GM18526 (cell line): ENCODE measurements around the gene PARP6.

Experiments used
- POLR2A ChIP-seq: IDR thresholded peaks from 3 replicates; pipeline ENCODE4 v1.6.1; 2011; ENCODE audit not compliant: insufficient read length; ENCODE audit errors: extremely low read depth

PARP6 gene, protein sequence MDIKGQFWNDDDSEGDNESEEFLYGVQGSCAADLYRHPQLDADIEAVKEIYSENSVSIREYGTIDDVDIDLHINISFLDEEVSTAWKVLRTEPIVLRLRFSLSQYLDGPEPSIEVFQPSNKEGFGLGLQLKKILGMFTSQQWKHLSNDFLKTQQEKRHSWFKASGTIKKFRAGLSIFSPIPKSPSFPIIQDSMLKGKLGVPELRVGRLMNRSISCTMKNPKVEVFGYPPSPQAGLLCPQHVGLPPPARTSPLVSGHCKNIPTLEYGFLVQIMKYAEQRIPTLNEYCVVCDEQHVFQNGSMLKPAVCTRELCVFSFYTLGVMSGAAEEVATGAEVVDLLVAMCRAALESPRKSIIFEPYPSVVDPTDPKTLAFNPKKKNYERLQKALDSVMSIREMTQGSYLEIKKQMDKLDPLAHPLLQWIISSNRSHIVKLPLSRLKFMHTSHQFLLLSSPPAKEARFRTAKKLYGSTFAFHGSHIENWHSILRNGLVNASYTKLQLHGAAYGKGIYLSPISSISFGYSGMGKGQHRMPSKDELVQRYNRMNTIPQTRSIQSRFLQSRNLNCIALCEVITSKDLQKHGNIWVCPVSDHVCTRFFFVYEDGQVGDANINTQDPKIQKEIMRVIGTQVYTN

DNA sequence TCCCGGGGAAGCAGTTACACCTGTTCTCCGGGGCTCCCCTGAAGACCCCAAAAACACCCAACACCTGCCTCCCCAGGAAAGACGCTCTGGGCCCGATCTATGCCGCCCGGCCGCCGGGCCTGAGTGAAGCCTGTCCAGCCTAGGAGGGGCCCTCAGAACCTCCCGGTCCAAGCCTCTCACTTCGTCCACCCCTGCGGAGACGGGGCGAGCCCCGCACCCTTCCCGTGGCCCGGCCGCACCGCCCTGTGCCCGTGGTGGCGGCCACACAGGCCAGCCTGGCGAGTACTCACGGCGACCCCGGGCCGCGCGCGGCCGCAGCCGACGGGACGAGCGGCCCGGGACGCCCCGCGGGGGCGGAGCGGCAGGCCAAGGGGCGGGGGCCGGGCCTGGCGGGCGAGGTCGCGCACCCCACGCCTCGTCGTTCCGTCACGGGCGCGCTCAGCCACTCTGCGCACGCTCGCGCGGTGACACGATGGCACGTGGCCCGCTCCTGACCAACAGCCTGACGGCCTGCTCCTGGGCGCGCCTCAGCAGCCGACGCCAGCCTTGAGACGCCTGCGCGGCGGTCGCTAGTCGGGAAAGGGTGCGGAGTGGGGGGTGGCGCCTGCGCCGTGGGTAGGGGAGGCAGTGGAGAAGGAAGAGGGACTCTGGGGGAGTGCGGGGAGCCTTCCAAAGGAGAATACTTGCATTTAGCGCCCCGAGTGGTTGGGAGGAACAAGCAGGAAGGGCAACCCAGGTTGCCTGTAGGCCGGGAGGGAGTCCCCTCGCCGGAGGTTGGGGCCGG, at the start of gene PARP6:
Gene PARP6, minus strand, starts transcription at position 342 of the 784 bp plus-strand sequence. CDS start 5,077 bp downstream, outside the sequence.
- peak; percentile 66 for TF ChIP-seq POLR2A

DNA sequence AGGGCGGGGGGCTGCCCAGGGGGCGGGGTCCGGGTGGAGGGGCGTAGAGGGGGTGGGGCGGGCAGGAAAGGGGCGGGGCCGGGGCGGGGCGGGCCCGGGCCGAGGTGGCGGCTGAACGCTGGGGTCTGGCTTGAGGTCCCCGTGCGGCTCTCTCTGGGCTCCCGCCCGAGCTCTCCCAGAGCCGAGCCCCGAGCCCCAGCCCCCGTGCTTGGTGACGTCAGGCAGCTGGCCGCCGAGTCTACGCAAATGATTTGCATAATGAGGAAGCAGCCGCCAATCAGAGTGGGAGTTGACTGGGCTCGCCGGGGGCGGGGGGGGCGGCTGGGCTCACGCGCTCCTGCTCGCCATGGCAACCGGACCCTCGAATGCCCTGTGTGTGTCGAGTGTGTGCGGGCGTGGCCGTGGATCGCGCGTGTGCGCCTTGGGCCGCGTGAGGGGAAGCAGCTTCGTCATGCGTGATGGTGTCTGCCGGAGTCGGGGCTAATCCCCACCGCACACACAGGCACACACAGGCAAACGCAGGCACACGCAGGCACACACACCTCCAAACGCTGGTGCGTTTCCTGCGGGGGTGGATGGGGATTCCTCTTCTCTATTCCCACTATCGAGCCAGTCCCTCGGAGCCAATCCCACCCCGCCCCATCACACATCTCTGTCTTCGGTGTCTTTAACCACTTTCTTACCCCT, 47.8 kb upstream of the PARP6 start, which contains the start of gene CELF6:
Gene CELF6, minus strand, starts transcription at position 173 of the 687 bp plus-strand sequence. CDS start 283 bp downstream, outside the sequence.
- TF ChIP-seq POLR2A: no peak

DNA sequence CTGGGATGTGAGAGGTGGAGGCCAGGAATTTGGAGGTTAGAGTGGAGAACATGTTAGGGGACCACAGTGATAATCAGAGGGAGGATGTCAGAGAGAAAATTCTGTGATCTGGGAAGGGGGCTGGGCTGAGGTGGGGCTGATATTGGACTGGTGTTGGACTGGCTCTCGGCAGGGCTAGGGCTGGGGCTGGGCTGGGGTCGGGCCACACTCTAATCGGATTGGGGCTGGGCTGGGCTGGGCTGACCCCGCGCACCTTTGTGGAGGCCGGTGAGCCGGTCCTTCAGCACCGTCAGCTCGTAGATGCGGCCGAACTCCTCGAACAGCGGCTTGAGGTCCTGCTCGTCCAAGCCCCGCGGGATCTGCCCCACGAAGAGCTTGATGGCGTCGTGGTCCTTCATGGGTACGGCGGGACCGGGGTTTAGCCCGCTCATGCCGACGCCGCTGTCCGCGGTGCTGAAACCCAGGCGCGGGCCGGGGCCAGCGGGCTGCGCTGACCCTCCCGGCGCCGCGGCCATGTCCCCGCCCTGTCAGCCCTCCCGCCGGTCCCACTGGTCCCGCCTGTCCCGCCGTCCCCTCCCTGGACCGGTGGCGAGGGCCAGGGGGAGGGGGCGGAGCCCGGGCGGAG, 47.1 kb upstream of the PARP6 start:
- no peak for TF ChIP-seq POLR2A

DNA sequence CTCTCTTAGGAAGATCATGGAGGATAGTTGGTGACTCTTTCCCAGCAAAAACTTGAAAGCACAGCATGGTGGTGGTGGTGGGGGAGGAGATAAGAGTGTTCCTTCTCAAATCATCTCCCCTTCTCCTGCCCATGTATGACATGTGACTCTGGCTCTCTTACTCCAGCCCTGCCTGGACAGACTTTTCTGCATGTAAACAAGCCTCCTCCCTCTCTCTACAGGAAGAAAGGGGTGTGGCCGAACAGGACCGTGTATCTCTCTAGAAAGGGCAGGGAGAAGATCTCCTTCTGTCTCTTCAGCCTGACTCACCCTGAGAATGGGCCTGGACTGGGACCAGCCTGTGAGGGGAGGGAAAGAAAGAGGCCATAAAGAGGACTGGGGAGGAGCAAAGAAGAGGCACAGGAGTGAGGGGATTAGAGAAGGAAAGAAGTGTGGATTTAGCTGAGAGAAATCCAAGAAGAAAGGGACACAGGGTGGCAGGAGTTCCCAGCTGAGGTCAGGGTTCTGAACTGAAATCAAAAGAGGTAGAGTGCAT, 46.1 kb upstream of the PARP6 start:
- no peak for TF ChIP-seq POLR2A

DNA sequence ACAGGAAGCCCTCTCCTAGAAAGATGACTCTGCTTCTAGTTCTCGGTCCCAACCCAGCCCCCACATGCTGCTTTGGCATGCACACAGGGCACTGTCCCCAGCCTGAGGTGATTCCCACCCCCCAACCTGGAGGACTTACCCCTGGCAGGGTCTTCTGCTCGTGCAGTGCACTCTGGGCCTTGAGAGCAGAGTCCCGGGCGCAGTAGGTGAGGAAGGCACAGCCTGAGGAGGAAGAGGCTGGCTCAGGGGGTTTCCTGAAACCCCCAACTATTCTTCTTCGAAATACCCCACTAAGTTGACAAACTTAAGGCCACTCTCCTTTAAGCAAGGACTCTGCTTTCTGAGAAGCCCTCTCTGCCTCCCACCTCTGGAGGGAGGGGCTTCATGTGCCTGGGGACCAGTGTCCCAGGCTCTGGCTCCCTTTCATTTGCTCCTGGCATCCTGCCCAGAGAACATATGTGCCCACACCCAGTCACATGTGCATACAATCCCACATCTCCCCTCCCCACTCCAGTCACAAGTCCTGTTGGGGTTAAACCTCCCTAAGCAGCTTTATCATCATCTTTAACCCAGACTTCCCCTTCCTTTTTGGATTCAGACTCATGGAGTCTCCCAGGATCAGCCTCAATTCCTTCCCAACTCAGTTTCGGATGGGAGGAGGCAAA, 43.5 kb upstream of the PARP6 start:
- TF ChIP-seq POLR2A: no peak

DNA sequence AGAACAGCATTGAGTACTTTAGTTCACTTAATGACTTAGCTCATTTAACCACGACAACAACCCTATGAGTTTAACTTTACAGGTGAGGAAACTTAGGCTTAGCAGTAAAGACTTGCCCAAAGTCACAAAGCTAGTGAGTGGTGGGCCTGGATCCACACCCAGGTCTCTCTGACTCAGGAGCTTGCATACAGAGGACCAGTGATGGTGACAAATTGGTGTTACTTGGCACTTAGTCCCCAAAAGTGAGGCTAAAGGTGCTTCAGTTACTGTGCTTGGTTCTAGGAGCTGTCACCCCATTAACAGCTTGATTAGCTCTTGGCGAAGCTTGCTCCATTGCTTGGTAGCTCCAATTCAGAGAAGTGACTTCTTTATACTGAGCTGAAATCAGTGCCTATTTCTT, 41.5 kb upstream of the PARP6 start:
- TF ChIP-seq POLR2A: no peak

DNA sequence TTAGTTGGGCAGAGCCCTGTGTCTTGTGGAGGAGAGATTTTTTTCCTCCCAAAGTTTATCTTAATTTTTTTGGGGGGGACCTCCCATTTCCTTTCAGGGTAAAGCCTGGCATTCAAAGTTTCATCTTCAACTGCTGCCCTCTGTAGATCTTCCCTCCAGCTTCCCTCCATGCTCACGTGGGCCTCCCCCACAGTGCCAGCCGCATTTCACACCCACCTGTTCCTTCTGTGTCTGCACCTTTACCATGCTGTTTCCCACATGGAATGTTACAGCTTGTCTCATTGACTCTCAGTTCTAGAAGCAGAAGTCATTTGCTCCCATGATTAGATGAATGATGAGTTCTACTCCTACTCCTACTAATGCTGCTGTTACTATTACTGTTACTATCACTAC, 41.1 kb upstream of the PARP6 start:
- no peak for TF ChIP-seq POLR2A

DNA sequence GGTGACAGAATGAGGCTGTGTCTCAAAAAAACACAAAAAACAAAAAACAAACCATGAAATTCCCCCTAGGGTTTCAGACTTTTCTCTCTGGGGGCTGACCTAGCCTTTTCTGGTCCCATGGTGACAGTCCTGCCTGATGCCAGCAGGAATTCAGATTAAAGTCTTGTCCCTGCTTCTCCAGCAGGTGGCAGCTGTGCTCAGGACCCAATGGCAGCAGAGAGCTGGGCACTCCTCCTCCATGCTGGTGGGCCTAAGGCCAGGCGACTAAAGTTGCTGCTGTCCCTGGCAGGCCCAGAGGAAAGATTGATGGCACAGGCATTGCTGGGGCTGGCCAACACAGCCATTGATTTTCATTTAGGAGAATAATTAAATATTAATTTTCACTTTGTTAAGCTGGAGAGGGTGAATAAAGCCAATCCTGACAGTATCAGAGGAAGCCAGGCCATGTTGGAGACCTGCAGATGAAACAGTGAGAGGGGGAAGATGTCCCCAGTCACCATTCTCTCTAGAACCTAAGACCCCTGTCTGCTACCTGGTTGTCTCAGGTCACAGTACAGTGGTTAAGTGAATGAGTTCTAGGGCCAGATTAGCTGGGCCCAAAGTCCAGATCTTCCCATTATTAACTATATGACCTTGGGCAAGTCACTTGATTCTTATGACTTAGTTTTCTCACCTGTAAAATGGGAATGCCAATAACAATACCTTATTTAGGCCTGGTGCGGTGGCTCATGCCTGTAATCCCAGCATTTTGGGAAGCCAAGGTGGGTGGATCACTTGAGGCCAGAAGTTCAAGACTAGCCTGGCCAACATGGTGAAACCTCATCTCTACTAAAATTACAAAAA, 40.5 kb upstream of the PARP6 start:
- TF ChIP-seq POLR2A: no peak

DNA sequence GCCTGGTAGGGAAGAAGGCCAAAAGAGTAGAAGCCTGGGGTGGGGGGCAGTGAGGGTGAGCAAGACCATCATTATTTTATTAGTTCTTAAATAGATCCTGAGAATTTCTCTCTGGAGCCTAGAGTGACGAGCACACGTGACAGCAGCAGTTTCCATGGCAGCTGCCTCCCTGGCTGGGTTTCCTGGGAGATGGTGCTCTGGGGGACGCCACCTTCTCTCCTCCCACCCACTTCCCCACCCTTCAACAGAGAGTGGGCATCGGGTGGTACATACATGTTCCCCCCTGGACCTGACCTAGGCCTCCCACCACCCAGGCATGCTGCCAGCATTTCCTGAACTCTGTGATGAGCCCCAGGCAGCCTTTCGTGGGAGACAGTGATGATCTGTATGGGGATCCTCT, 34.7 kb upstream of the PARP6 start:
- TF ChIP-seq POLR2A: no peak

DNA sequence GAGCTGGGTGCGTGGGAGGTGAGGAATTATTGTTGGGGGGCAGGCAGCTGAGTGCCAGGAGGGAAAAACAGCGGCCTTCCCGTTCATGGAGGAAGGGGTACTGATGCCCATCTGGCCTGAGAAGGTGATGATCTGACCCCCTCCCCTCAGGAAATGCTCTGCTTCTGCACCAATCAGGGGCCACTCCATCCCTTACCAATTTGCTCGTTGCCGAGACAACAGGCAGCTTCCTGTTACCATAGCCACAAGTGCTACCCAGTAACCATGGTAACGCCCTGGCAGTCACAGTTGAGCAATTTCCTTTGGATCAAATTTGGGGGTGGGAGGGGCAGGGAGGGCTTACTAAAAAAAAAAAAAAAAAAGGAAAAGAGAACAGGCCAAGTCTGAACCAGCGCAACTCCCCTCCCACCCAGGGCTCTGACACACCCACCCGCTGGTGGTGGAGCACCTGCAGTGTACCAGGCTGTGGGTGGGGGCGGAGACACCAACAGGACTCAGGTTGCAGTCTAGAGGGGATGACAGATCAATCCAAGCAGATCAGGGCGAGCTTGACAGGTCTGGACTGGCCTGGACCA, 33.9 kb upstream of the PARP6 start:
- TF ChIP-seq POLR2A: no peak

DNA sequence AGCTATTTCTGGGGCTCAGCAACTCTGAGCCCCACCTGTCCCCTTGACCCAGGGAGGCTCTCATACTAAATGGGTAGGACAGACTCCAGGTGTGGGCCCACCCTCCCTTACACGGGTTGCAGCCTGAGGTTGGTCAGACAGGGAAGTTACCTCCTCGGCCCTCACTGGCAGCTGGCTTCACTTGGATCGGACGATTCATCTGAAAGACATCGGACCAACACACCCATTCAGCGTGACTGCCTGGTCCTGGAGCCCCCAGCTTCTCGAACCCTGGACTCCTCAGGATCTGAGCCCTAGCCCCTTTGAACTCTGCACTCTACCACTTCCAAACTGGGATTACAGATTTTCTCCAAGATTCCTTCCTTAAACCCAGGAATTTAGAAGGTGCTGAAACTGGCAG, 32.2 kb upstream of the PARP6 start:
- TF ChIP-seq POLR2A: no peak

DNA sequence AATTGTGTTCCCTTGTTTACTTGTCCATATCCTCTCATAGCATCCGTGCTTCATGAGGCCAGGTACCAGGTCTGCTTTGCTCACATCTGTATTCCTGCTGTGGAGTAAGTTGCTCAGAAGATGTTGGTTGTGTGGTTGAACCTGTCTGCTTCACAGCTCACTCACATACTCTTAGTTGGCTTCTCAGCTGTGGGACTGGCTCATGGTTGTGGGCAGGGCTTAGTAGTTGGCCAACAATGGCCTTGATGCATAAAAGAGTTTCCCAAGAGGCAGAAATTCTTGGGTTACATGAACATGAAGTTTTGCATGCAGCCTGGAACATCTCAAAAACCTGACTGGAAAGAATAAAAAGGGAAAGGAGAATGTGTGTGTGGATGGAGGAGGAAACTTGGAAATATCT, 30.6 kb upstream of the PARP6 start:
- TF ChIP-seq POLR2A: no peak

DNA sequence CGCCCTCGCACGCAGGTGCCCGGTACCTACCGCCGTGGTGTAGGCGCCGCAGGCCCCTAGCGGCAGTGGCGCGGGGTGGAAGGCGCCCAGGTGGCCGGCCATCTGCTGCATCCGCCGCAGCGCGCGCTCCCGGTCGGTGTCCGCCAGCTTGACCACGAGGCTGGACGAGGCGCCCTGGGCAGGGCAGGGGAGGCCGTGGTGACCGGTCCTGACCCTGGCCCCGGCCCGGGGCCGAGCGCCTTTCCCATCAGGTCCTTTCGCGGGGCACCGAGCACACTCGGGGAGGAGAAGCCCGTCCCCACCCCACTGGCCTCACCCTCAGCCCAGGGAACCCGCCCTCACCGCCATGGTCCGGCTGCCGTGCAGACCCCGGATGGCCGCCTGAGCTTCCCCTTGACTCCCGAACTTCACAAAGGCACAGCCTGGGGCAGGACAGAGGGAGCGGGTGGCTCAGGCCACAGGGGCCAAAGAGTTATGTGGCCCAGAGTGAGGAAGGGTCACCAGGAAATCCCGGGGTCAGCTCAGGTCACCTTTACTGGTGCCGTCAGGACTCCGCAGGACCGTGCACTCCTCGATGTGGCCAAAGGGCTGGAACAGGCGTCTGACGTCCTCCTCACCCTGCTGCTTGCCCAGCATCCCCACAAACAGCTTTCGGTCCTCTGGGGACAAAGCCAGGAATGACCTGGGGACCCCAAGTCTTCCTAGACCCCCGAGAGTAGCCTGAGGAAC, 17.4 kb upstream of the PARP6 start:
- TF ChIP-seq POLR2A: no peak
